HAP-1 (cell line): ENCODE data around the gene PEAK1.

Experiments used
- DNase-seq, 2 experiments: peaks; one replicate each; pipeline ENCODE4 v3.0.0-alpha.2; 2016 to 2020; ENCODE audit warnings: low spot score in 2 of 2
- H3K27me3 ChIP-seq: fragments of 250-450 bp; sonication (Bioruptor Pico); 2 replicates; pipeline ENCODE4 v1.5.1; 2020; ENCODE audit warnings: low read depth, mild to moderate bottlenecking, moderate library complexity
- H3K36me3 ChIP-seq: fragments of 250-450 bp; sonication (Bioruptor Pico); replicated peaks from 2 replicates; pipeline ENCODE4 v1.5.1; 2020; ENCODE audit warnings: mild to moderate bottlenecking
- H3K4me1 ChIP-seq: fragments of 250-450 bp; sonication (Bioruptor Pico); 2 replicates; pipeline ENCODE4 v1.5.1; 2020; ENCODE audit warnings: mild to moderate bottlenecking
- H3K4me3 ChIP-seq: fragments of 250-450 bp; sonication (Bioruptor Pico); 2 replicates; pipeline ENCODE4 v1.5.1; 2020; ENCODE audit warnings: mild to moderate bottlenecking, moderate library complexity
- H3K9me3 ChIP-seq: fragments of 250-450 bp; sonication (Bioruptor Pico); 2 replicates; pipeline ENCODE4 v1.5.1; 2020; ENCODE audit warnings: mild to moderate bottlenecking, moderate library complexity
- in situ Hi-C: fragments of 300-500 bp; cut with MboI; formaldehyde crosslinking; loops from 3 replicates; pipeline ENCODE4 v1.14.3; 2020; ENCODE audit warnings: low sequenced_read_pairs, inconsistent platforms, mixed read lengths

Gene PEAK1

DNA sequence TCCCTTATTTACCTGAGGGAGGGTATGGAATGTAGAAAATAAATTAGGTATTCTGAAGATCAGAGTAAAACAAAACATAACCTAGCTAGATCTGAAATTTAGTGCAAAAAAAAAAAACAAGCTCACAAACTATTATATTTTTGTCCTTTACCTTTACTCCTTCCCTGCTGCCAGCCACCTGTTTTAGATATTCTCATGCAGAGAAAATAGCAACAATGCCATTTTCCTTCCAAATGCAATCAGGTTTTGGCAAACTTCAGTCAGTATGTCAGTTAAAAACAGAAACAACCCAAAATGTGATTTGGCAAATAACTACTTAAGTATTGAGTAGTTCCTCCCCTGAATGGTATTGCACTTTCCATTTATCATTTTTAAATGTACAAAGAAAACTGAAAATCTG is 35.8 kb downstream of the PEAK1 start:
- DNase-seq, result no peak
- no peaks in the 10 kb centered on the region for H3K36me3 ChIP-seq
- in situ Hi-C loops, result no loop called here
- no peaks in the 10 kb centered on the region; the same call in none of the 2 replicates for H3K4me1 ChIP-seq
- H3K9me3 ChIP-seq, result no peaks in the 10 kb centered on the region
- no peak overlapping the region for H3K4me3 ChIP-seq
- no peaks in the 10 kb centered on the region for H3K27me3 ChIP-seq

DNA sequence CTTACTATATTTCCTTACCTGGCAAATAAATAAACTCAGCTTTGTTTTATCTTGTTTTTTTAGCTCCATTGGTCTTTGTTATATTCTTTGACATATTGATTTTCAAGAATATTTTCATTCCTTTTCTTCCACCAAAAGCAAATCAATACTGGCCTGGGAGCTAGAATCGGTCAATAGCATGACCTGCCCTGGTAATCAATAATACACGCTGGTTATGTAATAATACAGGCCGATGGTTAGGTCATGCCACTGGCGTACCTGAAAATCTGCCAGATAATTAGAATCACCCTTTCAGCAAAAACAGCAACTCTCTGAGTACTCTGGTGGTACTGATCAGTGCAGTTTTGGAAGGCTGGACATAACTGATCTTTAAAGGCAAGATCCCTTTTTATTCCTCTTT is 39.9 kb downstream of the PEAK1 start:
- Histone ChIP-seq H3K4me1 (no peaks in the 10 kb centered on the region), H3K36me3 (no peaks in the 10 kb centered on the region), H3K27me3 (no peaks in the 10 kb centered on the region), H3K9me3 (no peaks in the 10 kb centered on the region), H3K4me3 (no peak overlapping the region)
- in situ Hi-C loops, result no loop called here
- DNase-seq, result no peak

DNA sequence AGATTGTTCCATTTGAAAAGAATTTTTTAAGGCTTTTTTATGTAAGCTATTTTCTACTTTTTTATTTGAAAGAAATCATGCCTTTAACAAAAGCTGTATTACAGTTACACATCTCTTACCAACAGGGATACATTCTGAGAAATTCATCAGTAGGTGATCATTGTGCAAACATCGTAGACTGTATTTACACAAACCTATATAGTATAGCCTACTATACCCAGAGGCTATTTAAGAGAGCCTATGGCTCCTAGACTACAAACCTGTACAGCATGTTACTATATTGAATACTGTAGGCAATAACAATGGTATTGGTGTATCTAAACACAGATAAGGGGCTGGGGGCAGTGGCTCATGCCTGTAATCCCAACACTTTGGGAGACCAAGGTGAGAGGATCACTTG is 43.1 kb downstream of the PEAK1 start:
- H3K9me3 ChIP-seq, result no peaks in the 10 kb centered on the region
- no peak overlapping the region for H3K4me3 ChIP-seq
- no peaks in the 10 kb centered on the region for H3K27me3 ChIP-seq
- H3K36me3 ChIP-seq, result no peaks in the 10 kb centered on the region
- in situ Hi-C loops, result no loop called here
- no peak for DNase-seq
- no peaks in the 10 kb centered on the region for H3K4me1 ChIP-seq

DNA sequence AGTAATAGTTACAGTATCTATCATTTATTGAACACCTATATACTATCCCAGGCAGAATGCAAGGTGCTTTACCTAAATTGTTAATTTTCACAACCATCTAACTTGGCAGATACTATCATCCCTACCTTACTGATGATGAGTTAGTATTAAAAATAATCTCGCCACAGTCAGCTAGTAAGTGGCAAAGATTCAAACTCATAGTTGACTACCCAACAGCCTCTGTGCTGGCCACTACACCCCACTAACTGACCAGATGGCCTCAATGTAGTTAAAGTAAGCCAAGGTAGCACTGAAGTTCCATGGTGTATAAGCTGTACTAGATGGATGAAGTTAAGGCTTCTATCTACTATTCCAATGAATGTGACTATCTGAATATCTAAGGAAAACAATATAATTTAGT is 44.8 kb downstream of the PEAK1 start:
- DNase-seq, result no peak
- Histone ChIP-seq H3K9me3 (no peaks in the 10 kb centered on the region), H3K36me3 (no peaks in the 10 kb centered on the region), H3K4me1 (no peaks in the 10 kb centered on the region), H3K27me3 (no peaks in the 10 kb centered on the region), H3K4me3 (no peak overlapping the region)
- in situ Hi-C loops, result no loop called here

DNA sequence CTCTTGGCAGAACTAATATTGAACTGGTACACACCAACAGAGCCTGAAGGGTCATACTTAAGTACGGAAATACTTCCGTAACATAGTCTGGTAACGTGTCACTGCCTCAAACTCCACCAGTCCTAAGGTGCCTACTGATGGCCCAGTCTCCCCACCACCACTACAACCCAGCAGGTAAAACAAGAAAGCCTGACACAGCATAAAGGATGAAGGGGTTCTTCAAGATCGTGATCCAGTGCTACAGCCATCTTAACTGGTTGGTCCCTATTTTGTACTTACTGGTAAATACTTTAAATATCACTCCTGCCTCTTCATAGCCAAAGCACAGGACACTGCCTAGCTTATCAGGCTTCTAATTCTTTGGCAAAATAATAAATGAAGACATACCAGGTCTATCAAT is 46.5 kb downstream of the PEAK1 start:
- Histone ChIP-seq H3K9me3 (no peaks in the 10 kb centered on the region), H3K4me3 (no peak overlapping the region), H3K27me3 (no peaks in the 10 kb centered on the region), H3K4me1 (no peaks in the 10 kb centered on the region), H3K36me3 (no peaks in the 10 kb centered on the region)
- in situ Hi-C loops, result no loop called here
- DNase-seq, result no peak

DNA sequence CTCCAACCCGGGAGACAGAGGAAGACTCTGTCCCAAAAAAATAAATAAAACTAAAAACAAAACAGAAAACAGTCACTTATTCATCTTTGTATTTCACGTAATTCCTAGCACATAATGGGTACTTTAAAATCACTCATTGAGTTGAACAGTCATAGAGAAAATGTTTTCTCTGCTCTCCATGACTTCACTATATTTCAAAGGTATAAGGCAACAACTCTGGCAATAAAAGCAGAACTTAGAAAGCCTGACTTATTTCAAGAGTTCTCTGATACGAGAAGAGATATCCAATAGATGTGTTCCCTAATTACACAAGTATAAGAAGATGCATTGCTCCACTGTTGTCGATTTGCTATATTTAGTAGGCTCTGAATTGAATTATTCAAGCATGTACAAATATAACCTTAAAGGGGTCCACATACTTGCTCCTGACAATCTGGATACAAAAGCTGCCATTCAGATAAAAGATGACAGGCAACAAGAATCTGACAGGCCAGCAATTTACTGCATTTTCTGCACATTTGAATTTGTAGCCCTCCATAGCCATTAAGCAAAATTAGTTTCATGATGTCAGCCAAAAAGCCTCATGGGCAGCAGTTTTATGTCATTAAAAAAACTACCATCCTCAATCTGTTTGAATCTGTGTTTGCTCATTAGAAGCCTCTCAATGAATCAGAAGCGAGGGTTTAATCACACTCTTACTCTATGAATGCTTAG is 47.9 kb downstream of the PEAK1 start:
- H3K9me3 ChIP-seq, result no peaks in the 10 kb centered on the region
- no peaks in the 10 kb centered on the region for H3K4me1 ChIP-seq
- no peaks in the 10 kb centered on the region for H3K36me3 ChIP-seq
- H3K27me3 ChIP-seq, result no peaks in the 10 kb centered on the region
- in situ Hi-C loops, result no loop called here
- DNase-seq, result no peak
- no peak overlapping the region for H3K4me3 ChIP-seq

DNA sequence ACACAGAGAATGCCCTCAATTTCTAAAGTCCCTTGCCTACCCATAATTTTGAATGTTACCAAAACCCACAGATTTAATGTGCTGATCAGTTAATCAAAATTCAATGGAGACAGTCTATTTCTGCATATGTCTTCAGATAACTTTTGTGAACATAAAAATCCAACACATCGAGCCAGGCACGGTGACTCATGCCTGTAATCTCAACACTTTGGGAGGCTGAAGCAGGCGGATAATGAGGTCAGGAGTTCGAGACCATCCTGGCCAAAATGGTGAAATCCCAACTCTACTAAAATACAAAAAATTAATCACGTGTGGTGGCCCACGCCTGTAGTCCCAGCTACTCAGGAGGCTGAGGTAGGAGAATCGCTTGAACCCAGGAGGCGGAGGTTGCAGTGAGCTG is 49.3 kb downstream of the PEAK1 start:
- Histone ChIP-seq H3K36me3 (no peaks in the 10 kb centered on the region), H3K9me3 (no peaks in the 10 kb centered on the region), H3K4me1 (no peaks in the 10 kb centered on the region), H3K4me3 (no peak overlapping the region), H3K27me3 (no peaks in the 10 kb centered on the region)
- DNase-seq, result no peak
- in situ Hi-C loops, result no loop called here

DNA sequence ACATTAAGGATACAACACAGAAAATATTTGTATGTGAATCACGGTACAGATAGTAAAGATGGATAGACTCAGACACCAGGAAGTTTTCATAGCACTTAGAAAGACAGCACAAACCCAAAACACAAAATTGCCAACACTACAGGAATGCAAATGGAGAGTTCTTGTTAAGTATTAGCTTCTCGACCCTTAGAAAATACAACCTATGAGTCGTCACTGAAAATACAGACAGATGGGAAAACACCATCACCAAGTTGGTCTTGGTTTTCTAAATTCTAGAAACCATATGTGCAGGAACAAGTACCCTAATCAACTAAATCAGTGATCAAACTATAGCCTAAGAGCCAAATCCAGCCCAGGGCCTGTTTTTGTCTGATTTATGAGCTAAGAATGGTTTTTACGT is 50.7 kb downstream of the PEAK1 start:
- H3K4me1 ChIP-seq, result no peaks in the 10 kb centered on the region
- no peak for DNase-seq
- H3K27me3 ChIP-seq, result no peaks in the 10 kb centered on the region
- in situ Hi-C loops, result no loop called here
- no peaks in the 10 kb centered on the region for H3K9me3 ChIP-seq
- H3K4me3 ChIP-seq, result no peak overlapping the region
- no peaks in the 10 kb centered on the region for H3K36me3 ChIP-seq

DNA sequence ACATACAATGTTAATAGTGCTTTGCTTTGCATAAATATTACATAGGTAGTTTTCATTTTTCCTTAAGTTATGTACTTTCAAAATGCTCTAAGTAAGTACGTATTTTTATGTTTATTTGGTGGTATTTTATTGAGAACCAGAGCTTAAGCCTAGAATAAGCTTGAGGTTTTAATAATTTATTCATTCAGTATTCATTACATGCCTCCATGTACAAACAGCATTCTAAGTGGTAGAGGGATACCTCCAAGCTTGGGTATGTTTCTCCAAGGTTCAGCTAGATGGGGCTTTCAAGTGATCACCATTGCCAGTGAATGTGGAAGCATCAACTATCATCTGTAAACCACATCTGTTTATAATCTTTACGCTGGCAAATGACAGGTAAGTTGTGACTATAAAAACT is 52.3 kb downstream of the PEAK1 start:
- no peaks in the 10 kb centered on the region for H3K36me3 ChIP-seq
- H3K27me3 ChIP-seq, result no peaks in the 10 kb centered on the region
- no peaks in the 10 kb centered on the region for H3K4me1 ChIP-seq
- H3K4me3 ChIP-seq, result no peak overlapping the region
- H3K9me3 ChIP-seq, result no peaks in the 10 kb centered on the region
- in situ Hi-C loops, result no loop called here
- no peak for DNase-seq

DNA sequence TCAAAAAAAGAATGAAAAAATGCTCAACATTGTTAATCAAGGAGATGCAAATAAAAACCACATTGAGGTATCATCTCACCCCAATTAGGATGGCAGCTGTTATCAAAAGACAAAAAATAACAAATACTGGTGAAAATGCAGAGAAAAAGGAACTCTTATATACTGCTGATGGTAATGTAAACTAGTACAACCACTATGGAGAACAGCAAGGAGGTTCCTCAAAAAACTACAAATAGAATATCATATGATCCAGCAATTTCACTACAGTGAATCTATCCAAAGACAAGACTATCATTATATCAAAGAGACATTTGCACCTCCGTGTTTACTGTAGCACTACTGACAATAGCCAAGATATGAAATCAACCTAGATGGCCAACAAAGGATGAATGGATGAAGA is 58.4 kb downstream of the PEAK1 start:
- in situ Hi-C loops, result no loop called here
- DNase-seq, result no peak
- Histone ChIP-seq H3K4me3 (no peak overlapping the region), H3K27me3 (no peaks in the 10 kb centered on the region), H3K36me3 (no peaks in the 10 kb centered on the region), H3K4me1 (no peaks in the 10 kb centered on the region), H3K9me3 (no peaks in the 10 kb centered on the region)

DNA sequence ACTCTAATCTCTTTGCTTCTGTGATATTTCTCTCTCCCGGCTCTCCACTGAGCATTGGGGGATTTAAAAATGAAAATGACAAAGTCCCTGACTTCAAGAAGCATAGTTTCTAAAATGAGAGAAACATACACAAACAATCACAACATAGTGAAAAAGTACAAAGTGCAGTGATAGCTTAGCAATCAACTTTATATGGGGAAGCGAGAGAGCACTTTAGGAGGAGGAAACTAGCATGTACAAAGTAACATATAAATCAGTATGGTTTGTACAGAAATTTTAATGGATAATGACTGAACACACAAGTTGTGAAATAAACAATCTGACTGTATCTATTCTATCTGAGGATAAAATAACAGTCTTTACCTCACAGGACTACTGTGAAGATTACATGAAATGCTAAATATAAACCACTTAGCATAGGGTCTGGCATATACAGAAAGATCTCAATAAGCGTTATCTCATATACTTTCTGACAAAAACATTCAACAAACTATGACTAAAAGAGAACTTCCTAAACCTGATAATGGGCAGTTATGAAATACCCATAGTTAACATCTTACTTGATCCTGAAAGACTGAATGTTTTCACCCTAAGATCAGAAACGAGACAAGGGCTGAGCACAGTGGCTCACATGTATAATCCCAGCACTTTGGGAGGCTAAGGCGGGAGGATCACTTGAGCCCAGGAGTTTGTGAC is 61.2 kb downstream of the PEAK1 start:
- Histone ChIP-seq H3K4me1 (no peaks in the 10 kb centered on the region), H3K27me3 (no peaks in the 10 kb centered on the region), H3K36me3 (no peaks in the 10 kb centered on the region), H3K4me3 (no peak overlapping the region), H3K9me3 (no peaks in the 10 kb centered on the region)
- in situ Hi-C loops, result no loop called here
- no peak for DNase-seq

DNA sequence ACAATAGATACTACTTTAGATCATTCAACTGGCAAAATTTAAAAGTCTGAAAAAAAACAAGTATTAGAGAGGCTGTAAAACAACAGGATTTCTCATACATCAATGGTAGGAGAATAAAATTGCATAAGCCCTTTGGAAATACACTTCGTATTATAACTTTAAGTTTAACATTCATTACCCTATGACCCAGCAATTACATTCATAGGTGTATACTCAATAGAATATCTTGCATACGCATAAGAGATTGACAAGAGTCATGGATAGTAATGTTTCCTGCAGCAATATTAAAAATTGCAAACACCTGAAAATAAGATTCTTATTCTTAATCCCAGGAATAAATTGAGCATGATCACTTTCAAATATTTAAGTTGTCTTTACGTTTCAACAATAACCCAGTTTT is 63.6 kb downstream of the PEAK1 start:
- in situ Hi-C loops, result no loop called here
- Histone ChIP-seq H3K36me3 (no peaks in the 10 kb centered on the region), H3K4me1 (no peaks in the 10 kb centered on the region), H3K27me3 (no peaks in the 10 kb centered on the region), H3K4me3 (no peak overlapping the region), H3K9me3 (no peaks in the 10 kb centered on the region)
- DNase-seq, result no peak

DNA sequence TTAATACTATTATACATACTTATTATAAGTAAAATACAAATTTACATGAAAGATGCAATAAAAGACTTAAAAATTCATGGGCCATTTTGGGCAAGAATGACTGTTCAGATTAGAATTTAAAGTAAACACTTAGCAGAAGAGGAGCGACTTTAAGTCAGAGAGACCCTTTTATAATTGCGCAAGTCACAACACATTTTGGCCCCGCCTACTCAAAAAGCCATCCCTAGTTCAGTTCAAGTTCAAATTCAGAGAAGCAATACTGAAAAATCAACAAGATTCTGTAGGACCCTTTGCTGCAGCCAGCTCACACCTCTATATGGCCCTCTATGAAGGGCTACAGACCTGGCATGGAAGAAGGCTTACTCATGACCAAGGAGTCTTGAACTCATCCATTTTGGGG is 64.6 kb downstream of the PEAK1 start:
- Histone ChIP-seq H3K4me1 (no peaks in the 10 kb centered on the region), H3K27me3 (no peaks in the 10 kb centered on the region), H3K36me3 (no peaks in the 10 kb centered on the region), H3K4me3 (no peak overlapping the region), H3K9me3 (no peaks in the 10 kb centered on the region)
- in situ Hi-C loops, result no loop called here
- DNase-seq, result no peak

DNA sequence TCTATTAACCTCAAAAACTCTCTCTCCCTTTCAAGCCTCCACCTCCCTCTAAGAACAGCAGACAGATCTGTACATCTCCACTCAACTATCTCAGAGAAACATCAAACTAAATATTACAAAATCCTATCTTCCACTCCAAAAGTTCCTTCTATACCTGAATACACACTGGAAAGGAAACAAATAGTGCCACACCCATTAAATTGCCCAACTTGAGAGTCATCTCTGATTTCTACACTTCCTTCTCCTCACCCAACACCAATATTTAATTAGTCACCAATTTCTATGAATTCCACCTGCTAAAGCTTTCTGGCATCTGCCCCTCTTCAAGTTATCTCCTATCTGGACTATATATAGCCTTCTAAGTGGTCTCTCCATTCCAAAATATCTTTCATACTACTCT is 65.8 kb downstream of the PEAK1 start:
- in situ Hi-C loops, result no loop called here
- DNase-seq, result no peak
- H3K4me3 ChIP-seq, result no peak overlapping the region

DNA sequence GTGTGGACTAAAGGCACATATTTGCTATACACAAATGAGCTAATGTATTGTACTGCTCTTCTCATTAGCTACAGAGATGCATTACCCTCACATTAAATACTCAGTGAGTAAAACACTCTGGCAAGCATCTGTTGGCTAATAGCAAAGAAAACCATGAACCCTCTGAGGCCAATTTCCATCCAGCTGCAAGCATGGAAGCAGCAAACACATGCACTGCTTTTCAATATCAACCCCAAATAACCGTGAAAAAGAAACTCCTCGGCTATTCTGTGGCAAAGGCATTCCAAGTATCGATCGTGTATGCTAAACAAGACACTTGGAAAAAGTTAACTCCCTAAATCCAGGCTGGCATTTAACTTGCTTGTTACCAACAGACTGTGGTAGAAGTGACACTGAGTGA is 67.0 kb downstream of the PEAK1 start:
- in situ Hi-C loops, result no loop called here
- Histone ChIP-seq H3K9me3 (no peaks in the 10 kb centered on the region), H3K4me1 (no peaks in the 10 kb centered on the region), H3K27me3 (no peaks in the 10 kb centered on the region), H3K36me3 (no peaks in the 10 kb centered on the region), H3K4me3 (no peak overlapping the region)
- no peak for DNase-seq

More for the DNA sequence above, 65.8 kb downstream of the PEAK1 start:
- Histone ChIP-seq H3K36me3 (no peaks in the 10 kb centered on the region), H3K4me1 (no peaks in the 10 kb centered on the region), H3K9me3 (no peaks in the 10 kb centered on the region), H3K27me3 (no peaks in the 10 kb centered on the region)
